ENCODE data around the gene FAM43A. TPM values are rescaled to one million over a fixed set of nuclear protein-coding genes. Genes with fewer than 3 reads are reported as not detected.
A peak's percentile ranks its signal among the peaks of the same experiment; 100 is the strongest.

The FAM43A gene
- total RNA-seq, 1 donor from 2014 or later: 38.2 TPM

- TF ChIP-seq CTCF (IDR thresholded peaks at IDR 0.05): peak; percentile 27
- Mint-ChIP-seq H3K27me3 (ENCODE audit: unreplicated experiment) (no peaks in the 10 kb centered on the region), H3K9me3 (ENCODE audit: unreplicated experiment) (no peaks in the 10 kb centered on the region), H3K4me1 (ENCODE audit: unreplicated experiment) (peaks cover 31% of the 10 kb centered on the region), H3K4me3 (ENCODE audit: unreplicated experiment) (peak overlapping the region; percentile 68), H3K36me3 (ENCODE audit: unreplicated experiment) (peaks cover 32% of the 10 kb centered on the region), H3K27ac (ENCODE audit: unreplicated experiment) (peak overlapping the region; percentile 95)
- peak; percentile 74 for DNase-seq (ENCODE audit: extremely low spot score, unreplicated experiment)
Observed at GRCh38 chr3:194640829-194641228, 44.9 kb upstream of the FAM43A start.

- Mint-ChIP-seq H3K4me1 (ENCODE audit: unreplicated experiment) (peaks cover 25% of the 10 kb centered on the region), H3K27me3 (ENCODE audit: unreplicated experiment) (no peaks in the 10 kb centered on the region), H3K36me3 (ENCODE audit: unreplicated experiment) (peaks cover 40% of the 10 kb centered on the region), H3K4me3 (ENCODE audit: unreplicated experiment) (no peak overlapping the region), H3K27ac (ENCODE audit: unreplicated experiment) (no peak overlapping the region), H3K9me3 (ENCODE audit: unreplicated experiment) (no peaks in the 10 kb centered on the region)
- TF ChIP-seq CTCF (IDR thresholded peaks at IDR 0.05): no peak
- no peak for DNase-seq (ENCODE audit: extremely low spot score, unreplicated experiment)
Observed at GRCh38 chr3:194642769-194643168, 42.9 kb upstream of the FAM43A start.

- Mint-ChIP-seq H3K9me3 (ENCODE audit: unreplicated experiment) (no peaks in the 10 kb centered on the region), H3K27me3 (ENCODE audit: unreplicated experiment) (no peaks in the 10 kb centered on the region), H3K36me3 (ENCODE audit: unreplicated experiment) (peaks cover 53% of the 10 kb centered on the region), H3K4me3 (ENCODE audit: unreplicated experiment) (no peak overlapping the region), H3K4me1 (ENCODE audit: unreplicated experiment) (no peaks in the 10 kb centered on the region), H3K27ac (ENCODE audit: unreplicated experiment) (no peak overlapping the region)
- DNase-seq (ENCODE audit: extremely low spot score, unreplicated experiment): no peak
- TF ChIP-seq CTCF (IDR thresholded peaks at IDR 0.05): no peak
Observed at GRCh38 chr3:194647747-194648146, 37.9 kb upstream of the FAM43A start.

GRCh38 chr3:194654443-194654842, 31.2 kb upstream of the FAM43A start:
- Mint-ChIP-seq H3K27me3 (ENCODE audit: unreplicated experiment) (no peaks in the 10 kb centered on the region), H3K9me3 (ENCODE audit: unreplicated experiment) (no peaks in the 10 kb centered on the region), H3K4me3 (ENCODE audit: unreplicated experiment) (no peak overlapping the region), H3K4me1 (ENCODE audit: unreplicated experiment) (no peaks in the 10 kb centered on the region), H3K27ac (ENCODE audit: unreplicated experiment) (no peak overlapping the region), H3K36me3 (ENCODE audit: unreplicated experiment) (peaks cover 47% of the 10 kb centered on the region)
- TF ChIP-seq CTCF (IDR thresholded peaks at IDR 0.05): no peak
- no peak for DNase-seq (ENCODE audit: extremely low spot score, unreplicated experiment)

- Mint-ChIP-seq H3K27me3 (ENCODE audit: unreplicated experiment) (no peaks in the 10 kb centered on the region), H3K4me3 (ENCODE audit: unreplicated experiment) (no peak overlapping the region), H3K36me3 (ENCODE audit: unreplicated experiment) (peaks cover 33% of the 10 kb centered on the region), H3K9me3 (ENCODE audit: unreplicated experiment) (no peaks in the 10 kb centered on the region), H3K4me1 (ENCODE audit: unreplicated experiment) (no peaks in the 10 kb centered on the region), H3K27ac (ENCODE audit: unreplicated experiment) (no peak overlapping the region)
- no peak for TF ChIP-seq CTCF (IDR thresholded peaks at IDR 0.05)
- DNase-seq (ENCODE audit: extremely low spot score, unreplicated experiment): no peak
Observed at GRCh38 chr3:194657439-194657838, 28.2 kb upstream of the FAM43A start.
